Measurements from ENCODE around the gene HMX1. TPM values are rescaled to one million over a fixed set of nuclear protein-coding genes. Genes with fewer than 3 reads are reported as not detected.

Gene HMX1
- total RNA-seq, 1 experiment from 2014 or later = not detected

DNA sequence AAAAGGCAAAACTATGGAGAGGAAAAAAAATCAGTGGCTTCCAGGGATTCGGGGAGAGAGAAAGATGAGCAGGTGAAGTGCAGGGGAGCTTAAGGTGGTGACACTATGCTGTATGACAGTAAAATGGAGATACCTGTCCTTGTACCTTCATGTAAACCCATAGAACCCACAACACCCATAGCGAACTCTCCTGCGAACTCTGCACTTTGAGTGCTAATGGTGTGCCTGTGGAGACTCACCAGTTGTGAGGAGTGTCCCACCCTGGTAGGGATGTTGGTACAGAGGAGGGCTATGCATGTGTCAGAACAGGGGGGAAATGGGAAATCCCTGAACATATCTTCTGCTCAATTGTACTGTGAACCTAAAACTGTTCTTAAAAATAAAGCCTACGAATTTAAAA is 42.8 kb downstream of the HMX1 start:
- H3K4me3 Mint-ChIP-seq (ENCODE audit: unreplicated experiment) = no peak overlapping the region
- H3K27ac Mint-ChIP-seq (ENCODE audit: low read depth, unreplicated experiment) = no peak overlapping the region
- no TSS peak for BruUV-seq (replicated peaks)
- H3K36me3 Mint-ChIP-seq (ENCODE audit: insufficient read depth, unreplicated experiment) = no peaks in the 10 kb centered on the region
- intact Hi-C loops (cut with micrococcal nuclease) = no loop called here
- peaks cover 13% of the 10 kb centered on the region for H3K9me3 Mint-ChIP-seq (ENCODE audit: unreplicated experiment)
- DNase-seq (ENCODE audit: unreplicated experiment) = no peak
- no peaks in the 10 kb centered on the region for H3K27me3 Mint-ChIP-seq (ENCODE audit: insufficient read depth, unreplicated experiment)
- CTCF ChIA-PET = interaction anchor here (0.6 kb wide), 1 partner anchor 139 kb away, joined by 3 read pairs; no protein-coding TSS in a partner anchor
- TF ChIP-seq, protein P1, sequence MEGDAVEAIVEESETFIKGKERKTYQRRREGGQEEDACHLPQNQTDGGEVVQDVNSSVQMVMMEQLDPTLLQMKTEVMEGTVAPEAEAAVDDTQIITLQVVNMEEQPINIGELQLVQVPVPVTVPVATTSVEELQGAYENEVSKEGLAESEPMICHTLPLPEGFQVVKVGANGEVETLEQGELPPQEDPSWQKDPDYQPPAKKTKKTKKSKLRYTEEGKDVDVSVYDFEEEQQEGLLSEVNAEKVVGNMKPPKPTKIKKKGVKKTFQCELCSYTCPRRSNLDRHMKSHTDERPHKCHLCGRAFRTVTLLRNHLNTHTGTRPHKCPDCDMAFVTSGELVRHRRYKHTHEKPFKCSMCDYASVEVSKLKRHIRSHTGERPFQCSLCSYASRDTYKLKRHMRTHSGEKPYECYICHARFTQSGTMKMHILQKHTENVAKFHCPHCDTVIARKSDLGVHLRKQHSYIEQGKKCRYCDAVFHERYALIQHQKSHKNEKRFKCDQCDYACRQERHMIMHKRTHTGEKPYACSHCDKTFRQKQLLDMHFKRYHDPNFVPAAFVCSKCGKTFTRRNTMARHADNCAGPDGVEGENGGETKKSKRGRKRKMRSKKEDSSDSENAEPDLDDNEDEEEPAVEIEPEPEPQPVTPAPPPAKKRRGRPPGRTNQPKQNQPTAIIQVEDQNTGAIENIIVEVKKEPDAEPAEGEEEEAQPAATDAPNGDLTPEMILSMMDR (IDR thresholded peaks at IDR 0.05; ENCODE audit: unreplicated experiment) = no peak
- H3K4me1 Mint-ChIP-seq (ENCODE audit: insufficient read depth, unreplicated experiment) = no peaks in the 10 kb centered on the region
- POLR2A ChIA-PET = no interaction called here

DNA sequence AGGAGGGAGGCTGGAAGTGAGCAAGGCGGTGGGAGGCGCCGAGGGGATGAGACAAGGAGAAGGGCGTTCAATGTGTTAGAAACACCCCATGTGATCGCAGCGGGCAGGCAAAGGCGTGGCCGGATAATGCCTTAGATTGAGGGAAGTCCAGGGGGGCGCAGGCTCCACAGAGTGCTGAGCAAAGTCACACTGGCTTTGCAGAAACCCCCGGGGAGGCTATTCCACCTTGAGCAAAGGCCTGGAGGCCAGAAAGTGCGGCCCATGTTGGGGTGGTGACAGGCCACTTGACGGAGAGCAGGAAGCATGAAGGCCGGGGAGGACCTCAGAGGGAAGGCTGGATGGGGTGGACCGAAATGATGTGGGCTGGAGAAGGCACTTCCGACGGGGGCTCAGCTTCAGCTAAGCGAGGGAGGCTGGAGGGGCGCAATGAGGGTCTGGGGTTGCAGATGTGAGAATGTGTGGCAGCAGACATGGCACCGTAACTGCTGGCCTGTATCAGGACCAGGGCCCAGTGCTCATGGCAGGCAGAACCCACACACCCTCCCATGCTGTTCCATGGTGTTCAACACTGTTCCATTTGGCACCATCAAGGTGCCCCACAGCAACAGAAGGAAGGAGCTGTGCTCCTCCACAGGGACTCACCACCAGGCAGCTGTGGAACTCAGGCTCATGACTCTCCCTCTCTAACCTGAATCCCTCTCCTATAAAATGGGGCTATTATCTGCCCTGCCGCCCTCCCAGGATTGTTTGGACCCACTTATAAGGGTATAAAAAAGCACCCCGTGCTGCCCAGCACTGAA is 50.3 kb downstream of the HMX1 start:
- CTCF ChIA-PET = no interaction called here
- H3K27me3 Mint-ChIP-seq (ENCODE audit: insufficient read depth, unreplicated experiment) = no peaks in the 10 kb centered on the region
- POLR2A ChIA-PET = no interaction called here
- no peaks in the 10 kb centered on the region for H3K4me1 Mint-ChIP-seq (ENCODE audit: insufficient read depth, unreplicated experiment)
- no TSS peak for BruUV-seq (replicated peaks)
- intact Hi-C loops (cut with micrococcal nuclease) = no loop called here
- TF ChIP-seq, protein P1 (IDR thresholded peaks at IDR 0.05; ENCODE audit: unreplicated experiment) = no peak
- no peak for DNase-seq (ENCODE audit: unreplicated experiment)
- no peak overlapping the region for H3K4me3 Mint-ChIP-seq (ENCODE audit: unreplicated experiment)
- H3K9me3 Mint-ChIP-seq (ENCODE audit: unreplicated experiment) = peaks cover 9% of the 10 kb centered on the region
- H3K27ac Mint-ChIP-seq (ENCODE audit: low read depth, unreplicated experiment) = no peak overlapping the region
- no peaks in the 10 kb centered on the region for H3K36me3 Mint-ChIP-seq (ENCODE audit: insufficient read depth, unreplicated experiment)

DNA sequence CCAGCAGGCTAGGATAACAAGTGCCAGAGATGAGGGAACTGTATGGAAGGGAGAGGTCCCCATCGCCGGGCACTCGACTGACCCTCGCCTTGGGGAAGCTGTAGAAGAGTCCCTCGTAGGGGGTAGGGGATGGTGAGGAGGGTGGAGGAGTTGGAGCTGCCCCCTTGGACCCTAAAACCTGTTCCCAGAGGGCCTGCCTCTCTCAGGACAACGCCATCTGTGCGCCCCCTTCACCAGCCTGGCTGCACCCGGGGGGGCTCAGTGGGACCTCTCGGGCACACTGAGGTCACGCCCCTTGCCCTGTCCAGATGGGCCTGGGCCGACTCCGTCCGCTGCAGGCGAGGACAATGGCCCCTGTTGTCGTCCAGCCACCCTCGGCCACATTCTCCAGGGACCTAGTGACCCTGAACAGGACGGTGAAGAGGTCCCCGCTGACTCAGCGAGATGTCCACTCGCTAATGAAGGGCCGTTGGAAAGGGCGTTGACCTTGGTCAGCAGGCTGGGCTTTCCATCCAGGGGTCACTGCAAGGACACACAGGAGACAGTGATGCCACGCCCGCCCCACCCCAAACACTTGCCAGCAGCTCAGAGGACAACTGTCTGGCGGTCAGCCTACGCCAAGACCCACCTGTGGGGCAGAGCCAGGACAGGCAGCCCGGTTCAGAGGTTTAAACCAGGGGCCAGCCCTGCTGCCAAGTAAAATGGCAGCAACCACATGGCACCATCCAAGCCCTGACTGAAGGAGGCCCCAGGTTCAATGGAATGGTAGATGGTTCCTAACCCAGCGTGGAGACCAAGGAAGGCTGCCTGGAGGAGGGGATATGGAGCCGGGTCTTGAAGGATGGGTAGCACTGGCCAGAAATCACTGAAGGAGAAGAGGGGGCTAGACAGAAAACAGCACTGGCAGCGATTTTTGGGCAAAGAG is 51.2 kb downstream of the HMX1 start:
- TF ChIP-seq, protein P1 (IDR thresholded peaks at IDR 0.05; ENCODE audit: unreplicated experiment) = no peak
- CTCF ChIA-PET = interaction anchor here (0.5 kb wide), 1 partner anchor 416 kb away, joined by 3 read pairs; no protein-coding TSS in a partner anchor
- H3K9me3 Mint-ChIP-seq (ENCODE audit: unreplicated experiment) = peaks cover 9% of the 10 kb centered on the region
- no peaks in the 10 kb centered on the region for H3K27me3 Mint-ChIP-seq (ENCODE audit: insufficient read depth, unreplicated experiment)
- H3K4me1 Mint-ChIP-seq (ENCODE audit: insufficient read depth, unreplicated experiment) = no peaks in the 10 kb centered on the region
- POLR2A ChIA-PET = no interaction called here
- intact Hi-C loops (cut with micrococcal nuclease) = no loop called here
- no peak overlapping the region for H3K4me3 Mint-ChIP-seq (ENCODE audit: unreplicated experiment)
- no TSS peak for BruUV-seq (replicated peaks)
- no peaks in the 10 kb centered on the region for H3K36me3 Mint-ChIP-seq (ENCODE audit: insufficient read depth, unreplicated experiment)
- H3K27ac Mint-ChIP-seq (ENCODE audit: low read depth, unreplicated experiment) = no peak overlapping the region
- no peak for DNase-seq (ENCODE audit: unreplicated experiment)
